IPS DF 6.9 (cell line): Measurements from ENCODE around the gene SOX12.

ENCODE experiments used
- DNase-seq: peaks from one replicate; pipeline ENCODE4 v3.0.0-alpha.2; 2013; ENCODE audit warnings: low read depth, low spot score
- H3K27ac ChIP-seq: one replicate; pipeline ENCODE4 v1.5.1; 2013; ENCODE audit warnings: low read length, control low read depth
- H3K27me3 ChIP-seq: 2 replicates; pipeline ENCODE4 v1.6.1; 2013; ENCODE audit warnings: mild to moderate bottlenecking, low read length; ENCODE audit not compliant: control insufficient read depth, insufficient read depth
- H3K36me3 ChIP-seq: 2 replicates; pipeline ENCODE4 v1.6.1; 2013; ENCODE audit warnings: low read length; ENCODE audit not compliant: control insufficient read depth, insufficient read depth
- H3K4me1 ChIP-seq: 2 replicates; pipeline ENCODE4 v1.6.1; 2013; ENCODE audit warnings: low read length; ENCODE audit not compliant: control insufficient read depth, insufficient read depth
- H3K4me3 ChIP-seq: 2 replicates; pipeline ENCODE4 v1.5.1; 2013; ENCODE audit warnings: mild to moderate bottlenecking, low read length
- H3K9me3 ChIP-seq: 2 replicates; pipeline ENCODE4 v1.6.1; 2013; ENCODE audit warnings: low read length, inconsistent platforms; ENCODE audit not compliant: control insufficient read depth, insufficient read depth
- WGBS: extraction: QIAGEN DNeasy Blood & Tissue Kit; methylation state at CpG from one replicate; pipeline ENCODE4 v1.1.7; 2013; ENCODE audit warnings: mixed read lengths, missing lambda C conversion rate; ENCODE audit not compliant: insufficient read length, insufficient coverage; 5-methylcytosine and 5-hydroxymethylcytosine counted together

SOX12 gene

DNA sequence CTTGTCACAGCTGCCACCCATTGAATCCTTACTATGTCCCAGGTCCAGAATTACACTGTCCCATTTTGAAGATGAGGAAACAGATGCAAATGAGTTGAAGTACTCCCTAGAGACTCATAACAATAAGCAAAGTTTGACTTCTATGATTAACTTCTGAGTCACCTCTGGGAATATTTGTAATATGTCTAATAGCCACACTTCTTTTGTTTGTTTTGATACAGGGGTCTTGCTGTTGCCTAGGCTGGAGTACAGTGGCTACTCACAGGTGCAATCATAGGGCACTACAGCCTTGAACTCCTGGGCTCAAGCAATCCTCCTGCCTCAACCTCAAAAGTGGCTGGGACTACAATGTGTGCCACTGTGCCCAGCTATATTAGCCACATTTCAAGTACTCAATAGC, 11.4 kb upstream of the SOX12 start:
- Histone ChIP-seq H3K9me3 (no peaks in the 10 kb centered on the region), H3K4me3 (no peak overlapping the region), H3K27ac (no peak overlapping the region), H3K36me3 (no peaks in the 10 kb centered on the region), H3K4me1 (no peaks in the 10 kb centered on the region), H3K27me3 (no peaks in the 10 kb centered on the region)
- DNase-seq: no peak

DNA sequence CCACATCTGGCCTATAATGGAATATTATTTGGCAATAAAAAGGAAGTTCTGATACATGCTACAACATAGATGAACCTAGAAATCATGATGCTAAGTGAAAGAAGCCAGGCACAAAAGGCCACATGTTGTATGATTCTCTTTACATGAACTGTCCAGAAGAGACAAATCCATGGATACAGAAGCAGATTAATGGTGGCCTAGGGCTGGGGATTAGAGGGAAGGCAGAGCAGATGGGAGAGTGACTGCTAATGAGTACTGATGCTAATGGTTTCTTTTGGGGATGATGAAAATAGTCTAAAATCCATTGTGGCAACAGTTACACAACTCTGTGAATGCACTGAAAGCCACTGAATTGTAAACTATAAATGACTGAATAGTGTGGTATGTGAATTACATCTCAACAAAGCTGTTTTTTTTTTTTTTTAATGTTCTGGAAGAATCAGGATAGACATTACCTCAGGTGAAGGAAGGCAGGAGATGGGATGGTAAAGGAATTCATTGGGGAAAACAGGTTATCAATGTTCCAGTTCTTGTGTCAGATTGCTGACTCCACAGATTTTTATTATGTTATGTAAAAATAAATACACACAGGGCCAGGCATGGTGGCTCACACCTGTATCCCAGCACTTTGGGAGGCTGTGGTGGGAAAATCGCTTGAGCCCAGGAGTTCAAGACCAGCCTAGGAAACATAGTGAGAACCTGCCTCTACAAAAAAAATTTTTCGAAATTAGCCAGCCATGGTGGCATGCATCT, 8.9 kb upstream of the SOX12 start:
- WGBS: no CpG with 5 or more reads among the region's 2 CpGs
- Histone ChIP-seq H3K36me3 (no peaks in the 10 kb centered on the region), H3K9me3 (no peaks in the 10 kb centered on the region), H3K27me3 (no peaks in the 10 kb centered on the region), H3K4me3 (no peak overlapping the region), H3K27ac (no peak overlapping the region), H3K4me1 (no peaks in the 10 kb centered on the region)
- DNase-seq: no peak

DNA sequence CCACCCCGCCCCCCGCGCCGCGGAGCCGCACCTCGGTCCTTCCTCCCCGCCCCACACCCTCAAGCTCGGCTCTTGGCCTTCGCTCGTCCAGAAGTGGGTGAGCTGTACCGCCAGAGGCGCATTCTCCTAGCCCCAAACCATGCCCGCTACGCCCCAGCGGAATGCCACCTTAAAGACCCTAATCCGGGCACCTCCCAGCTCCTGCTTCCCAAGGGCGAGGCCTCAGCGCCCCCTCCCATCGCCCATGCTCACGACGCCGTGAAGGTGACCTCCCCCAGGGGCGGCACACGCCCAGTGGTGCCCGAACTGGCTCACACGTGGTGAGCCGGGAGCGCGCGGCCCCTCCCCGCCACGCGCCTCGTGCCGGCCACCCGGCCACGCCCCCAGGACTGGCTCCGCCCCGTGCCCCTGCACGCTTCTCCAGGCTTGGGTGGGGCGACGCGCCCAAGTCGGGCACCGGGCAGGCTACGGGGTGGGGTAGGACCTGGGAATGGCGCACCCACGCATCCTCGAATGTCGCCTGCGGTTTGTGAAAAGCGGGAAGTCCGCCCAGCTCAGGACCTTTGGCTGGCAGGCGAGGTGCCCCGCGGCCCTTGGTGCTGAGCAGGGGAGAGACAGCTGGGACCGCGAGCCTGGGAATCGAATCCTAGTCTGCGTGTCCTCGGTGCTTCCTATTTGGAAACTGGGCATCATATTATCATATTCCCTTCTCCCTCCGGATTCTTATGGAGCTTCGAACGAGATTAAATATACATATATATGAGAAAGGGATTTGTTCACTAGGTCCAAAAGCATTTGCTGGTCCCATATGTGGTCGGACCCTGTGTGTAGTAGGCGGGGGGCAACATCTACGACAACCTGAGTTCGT, 941 bp upstream of the SOX12 start:
- WGBS: no CpG with 5 or more reads among the region's 69 CpGs
- DNase-seq: peak; percentile 81
- H3K4me3 ChIP-seq: peak overlapping the region; percentile 74; the same call in 1 of the 2 replicates
- H3K9me3 ChIP-seq: no peaks in the 10 kb centered on the region
- H3K4me1 ChIP-seq: peaks cover 1% of the 10 kb centered on the region; the same call in 1 of the 2 replicates
- no peaks in the 10 kb centered on the region for H3K36me3 ChIP-seq
- H3K27ac ChIP-seq: no peak overlapping the region
- no peaks in the 10 kb centered on the region for H3K27me3 ChIP-seq

DNA sequence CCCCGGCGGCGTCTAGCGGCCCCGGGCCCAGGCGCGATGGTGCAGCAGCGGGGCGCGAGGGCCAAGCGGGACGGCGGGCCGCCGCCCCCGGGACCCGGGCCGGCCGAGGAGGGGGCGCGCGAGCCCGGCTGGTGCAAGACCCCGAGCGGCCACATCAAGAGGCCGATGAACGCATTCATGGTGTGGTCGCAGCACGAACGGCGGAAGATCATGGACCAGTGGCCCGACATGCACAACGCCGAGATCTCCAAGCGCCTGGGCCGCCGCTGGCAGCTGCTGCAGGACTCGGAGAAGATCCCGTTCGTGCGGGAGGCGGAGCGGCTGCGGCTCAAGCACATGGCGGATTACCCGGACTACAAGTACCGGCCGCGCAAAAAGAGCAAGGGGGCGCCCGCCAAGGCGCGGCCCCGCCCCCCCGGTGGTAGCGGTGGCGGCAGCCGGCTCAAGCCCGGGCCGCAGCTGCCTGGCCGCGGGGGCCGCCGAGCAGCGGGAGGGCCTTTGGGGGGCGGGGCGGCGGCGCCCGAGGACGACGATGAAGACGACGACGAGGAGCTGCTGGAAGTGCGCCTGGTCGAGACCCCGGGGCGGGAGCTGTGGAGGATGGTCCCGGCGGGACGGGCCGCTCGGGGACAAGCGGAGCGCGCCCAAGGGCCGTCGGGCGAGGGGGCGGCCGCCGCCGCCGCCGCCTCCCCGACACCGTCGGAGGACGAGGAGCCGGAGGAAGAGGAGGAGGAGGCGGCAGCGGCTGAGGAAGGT, 715 bp downstream of the SOX12 start:
- Histone ChIP-seq H3K27ac (no peak overlapping the region), H3K9me3 (no peaks in the 10 kb centered on the region), H3K4me1 (peaks cover 5% of the 10 kb centered on the region), H3K36me3 (no peaks in the 10 kb centered on the region), H3K27me3 (no peaks in the 10 kb centered on the region), H3K4me3 (peak overlapping the region; percentile 75)
- WGBS: no CpG with 5 or more reads among the region's 103 CpGs
- DNase-seq: no peak

DNA sequence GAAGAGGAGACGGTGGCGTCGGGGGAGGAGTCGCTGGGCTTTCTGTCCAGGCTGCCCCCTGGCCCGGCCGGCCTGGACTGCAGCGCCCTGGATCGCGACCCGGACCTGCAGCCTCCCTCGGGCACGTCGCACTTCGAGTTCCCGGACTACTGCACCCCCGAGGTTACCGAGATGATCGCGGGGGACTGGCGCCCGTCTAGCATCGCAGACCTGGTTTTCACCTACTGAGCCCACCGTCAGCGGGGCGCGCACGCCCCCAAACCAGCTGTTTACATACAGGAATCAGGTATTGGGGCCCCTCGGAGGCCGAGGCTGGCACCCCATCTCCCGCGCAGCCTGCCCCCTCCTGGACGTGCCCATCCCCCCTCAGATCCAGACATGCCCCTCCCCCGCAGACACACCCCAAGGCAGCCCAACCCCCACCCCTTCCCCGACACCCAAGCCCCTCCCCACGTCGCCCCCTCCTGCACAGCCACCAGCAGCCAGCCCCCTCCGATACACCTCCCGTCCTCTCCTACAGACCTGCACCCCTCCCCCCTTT, 1.4 kb downstream of the SOX12 start:
- no CpG with 5 or more reads among the region's 38 CpGs for WGBS
- Histone ChIP-seq H3K9me3 (no peaks in the 10 kb centered on the region), H3K36me3 (no peaks in the 10 kb centered on the region), H3K4me3 (peak overlapping the region; percentile 75), H3K27ac (no peak overlapping the region), H3K27me3 (no peaks in the 10 kb centered on the region), H3K4me1 (peaks cover 5% of the 10 kb centered on the region)
- DNase-seq: no peak

DNA sequence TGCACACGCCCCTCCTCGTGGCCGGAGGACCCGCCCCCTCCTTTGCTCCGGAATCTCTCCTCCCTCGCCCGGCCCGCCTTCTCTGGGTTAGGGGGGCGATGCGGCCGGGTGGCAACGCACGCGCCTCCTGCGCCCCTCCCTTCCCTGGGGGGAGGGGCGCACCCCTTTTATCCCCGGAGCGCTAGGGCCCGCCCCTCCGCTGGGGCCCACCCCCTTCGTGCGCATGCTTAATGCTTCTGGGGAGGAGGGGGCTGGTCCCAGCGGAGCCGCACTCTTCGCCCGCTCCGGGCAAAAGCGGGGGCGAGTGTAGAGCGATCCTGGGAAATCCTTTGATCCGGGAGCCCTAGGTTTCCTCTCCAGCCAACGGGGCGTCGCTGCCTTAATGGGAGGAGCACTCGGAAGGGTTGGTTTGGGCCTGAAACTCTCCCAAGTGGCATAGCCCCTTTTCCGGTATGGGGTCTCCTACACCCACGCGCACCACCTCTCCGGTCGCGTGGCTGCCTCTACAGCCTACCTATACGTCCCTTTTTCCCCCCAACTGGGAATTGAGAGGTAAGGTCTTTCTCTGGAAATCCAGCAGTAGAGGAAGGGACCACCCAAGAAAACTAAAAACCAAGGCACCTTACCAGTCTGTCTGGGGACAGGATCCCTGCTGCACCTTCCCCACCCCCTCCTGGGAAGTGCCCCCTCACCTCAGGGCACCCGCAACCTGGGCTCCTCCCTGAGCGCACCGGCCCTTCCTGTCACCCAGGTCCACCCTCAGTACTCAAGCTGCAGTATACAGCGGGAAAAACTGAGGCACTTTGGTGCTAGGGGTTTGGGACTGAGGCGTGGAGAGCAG, 2.1 kb downstream of the SOX12 start:
- H3K4me3 ChIP-seq: peak overlapping the region; percentile 75; the same call in 1 of the 2 replicates
- no CpG with 5 or more reads among the region's 47 CpGs for WGBS
- DNase-seq: peak; percentile 93
- no peaks in the 10 kb centered on the region for H3K27me3 ChIP-seq
- H3K36me3 ChIP-seq: no peaks in the 10 kb centered on the region
- H3K9me3 ChIP-seq: no peaks in the 10 kb centered on the region
- H3K4me1 ChIP-seq: peaks cover 5% of the 10 kb centered on the region
- H3K27ac ChIP-seq: no peak overlapping the region

DNA sequence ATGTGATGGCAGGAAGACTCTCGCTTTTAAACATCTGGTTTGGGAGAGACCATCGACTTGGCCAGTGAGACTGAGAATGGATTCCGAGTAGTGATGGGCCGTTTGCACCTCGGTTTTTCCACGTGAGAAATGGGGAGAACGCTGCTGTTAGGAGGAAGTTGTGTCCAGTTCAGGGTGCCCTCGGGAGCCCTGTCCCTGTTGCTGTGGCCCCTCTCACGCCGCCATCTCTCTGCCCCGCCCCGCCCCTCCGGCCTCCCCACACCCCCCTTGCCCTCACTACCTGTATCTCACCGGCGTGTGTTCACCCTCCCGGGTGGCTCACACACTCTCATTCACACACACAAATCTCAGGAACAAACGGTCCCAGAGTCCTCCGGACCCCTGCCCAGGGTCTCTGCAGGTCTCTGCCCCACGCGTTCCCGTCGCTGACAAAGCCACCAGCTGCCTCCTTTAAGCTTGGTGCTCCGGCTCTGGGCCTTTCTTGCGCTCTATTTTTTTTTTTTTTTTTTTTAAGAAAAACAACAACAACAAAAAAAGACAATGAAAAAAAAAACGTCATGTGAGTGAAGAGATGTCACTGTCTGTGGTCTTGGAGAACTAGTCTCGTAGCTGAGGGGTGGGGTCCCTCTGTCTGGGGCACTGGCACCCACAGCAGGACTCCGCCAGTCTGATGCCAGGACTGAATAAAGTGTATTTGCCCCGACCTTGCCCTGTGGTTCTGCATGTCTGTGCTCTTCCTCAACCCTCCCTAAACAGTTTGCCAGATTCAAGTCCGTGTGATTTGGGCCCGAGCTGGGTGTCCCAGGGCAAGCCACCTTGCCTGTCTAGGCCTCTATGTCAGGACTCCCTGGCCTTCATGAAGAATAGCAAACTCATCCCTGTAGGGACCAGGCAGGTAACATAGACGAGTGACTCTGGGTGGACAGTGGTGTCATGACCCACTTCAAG, 2.9 kb downstream of the SOX12 start:
- Histone ChIP-seq H3K9me3 (no peaks in the 10 kb centered on the region), H3K4me3 (peak overlapping the region; percentile 75; the same call in 1 of the 2 replicates), H3K4me1 (peaks cover 5% of the 10 kb centered on the region), H3K36me3 (no peaks in the 10 kb centered on the region), H3K27me3 (no peaks in the 10 kb centered on the region), H3K27ac (no peak overlapping the region)
- no CpG with 5 or more reads among the region's 31 CpGs for WGBS
- DNase-seq: no peak

DNA sequence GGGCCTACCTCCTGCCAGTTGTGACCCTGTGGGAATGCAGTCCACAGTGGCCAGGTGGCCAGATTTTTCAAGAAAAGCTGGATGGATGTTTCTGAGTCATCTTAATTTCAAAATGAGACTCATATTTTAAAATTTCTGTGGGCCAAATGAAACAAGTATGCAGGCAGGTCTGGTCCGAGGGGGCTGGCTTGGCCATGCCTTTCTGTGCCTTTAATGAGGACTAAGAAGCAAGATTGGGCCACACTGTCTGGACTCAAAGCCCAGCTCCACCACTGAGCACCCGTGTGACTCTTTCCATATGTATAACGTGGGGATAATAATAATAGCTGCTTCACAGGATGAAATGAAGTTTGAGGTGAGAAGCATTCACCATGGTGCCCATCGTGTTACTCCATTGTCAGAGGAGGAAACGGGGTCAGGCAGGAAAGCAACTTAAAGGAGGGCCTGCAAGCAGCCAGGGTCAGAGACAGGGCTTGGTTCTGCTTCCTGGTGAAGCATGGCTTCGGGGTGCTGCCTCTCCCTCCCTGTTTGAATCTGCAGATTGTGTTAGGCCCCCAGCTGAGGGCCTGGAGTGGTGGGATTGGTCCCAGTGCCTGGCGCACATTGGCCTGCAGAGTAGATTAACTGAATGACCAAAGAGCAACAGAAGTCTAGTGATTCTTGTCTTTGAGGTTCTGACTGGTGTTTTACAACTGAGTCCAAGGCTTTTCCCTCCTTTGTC, 3.8 kb downstream of the SOX12 start:
- Histone ChIP-seq H3K4me3 (no peak overlapping the region), H3K4me1 (peaks cover 5% of the 10 kb centered on the region), H3K27ac (no peak overlapping the region), H3K9me3 (no peaks in the 10 kb centered on the region), H3K36me3 (no peaks in the 10 kb centered on the region), H3K27me3 (no peaks in the 10 kb centered on the region)
- no peak for DNase-seq
- no CpG with 5 or more reads among the region's 7 CpGs for WGBS
